Astrocyte (in vitro differentiated cells and primary cell): ENCODE measurements around the gene DCAKD.

ENCODE experiments used
- EZH2 ChIP-seq: IDR thresholded peaks from 2 replicates; pipeline ENCODE4 v1.6.1; 2012; ENCODE audit warnings: mild to moderate bottlenecking, low read length, inconsistent platforms; ENCODE audit not compliant: insufficient read depth
- TF ChIP-seq, protein P1 (sequence below): IDR thresholded peaks from 2 replicates; pipeline ENCODE4 v1.5.1; 2011; ENCODE audit warnings: low read depth, mild to moderate bottlenecking, inconsistent platforms, low read length, moderate library complexity; ENCODE audit not compliant: insufficient read depth

- TF ChIP-seq, protein P1, sequence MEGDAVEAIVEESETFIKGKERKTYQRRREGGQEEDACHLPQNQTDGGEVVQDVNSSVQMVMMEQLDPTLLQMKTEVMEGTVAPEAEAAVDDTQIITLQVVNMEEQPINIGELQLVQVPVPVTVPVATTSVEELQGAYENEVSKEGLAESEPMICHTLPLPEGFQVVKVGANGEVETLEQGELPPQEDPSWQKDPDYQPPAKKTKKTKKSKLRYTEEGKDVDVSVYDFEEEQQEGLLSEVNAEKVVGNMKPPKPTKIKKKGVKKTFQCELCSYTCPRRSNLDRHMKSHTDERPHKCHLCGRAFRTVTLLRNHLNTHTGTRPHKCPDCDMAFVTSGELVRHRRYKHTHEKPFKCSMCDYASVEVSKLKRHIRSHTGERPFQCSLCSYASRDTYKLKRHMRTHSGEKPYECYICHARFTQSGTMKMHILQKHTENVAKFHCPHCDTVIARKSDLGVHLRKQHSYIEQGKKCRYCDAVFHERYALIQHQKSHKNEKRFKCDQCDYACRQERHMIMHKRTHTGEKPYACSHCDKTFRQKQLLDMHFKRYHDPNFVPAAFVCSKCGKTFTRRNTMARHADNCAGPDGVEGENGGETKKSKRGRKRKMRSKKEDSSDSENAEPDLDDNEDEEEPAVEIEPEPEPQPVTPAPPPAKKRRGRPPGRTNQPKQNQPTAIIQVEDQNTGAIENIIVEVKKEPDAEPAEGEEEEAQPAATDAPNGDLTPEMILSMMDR = no peak
- no peak for TF ChIP-seq EZH2
Measured at GRCh38 chr17:45034599-45034998, 16.8 kb downstream of the DCAKD start.
